H1 (cell line): ENCODE data around the gene GLS. TPM values are rescaled to one million over a fixed set of nuclear protein-coding genes. Genes with fewer than 3 reads are reported as not detected.

Experiments used
- CTCF ChIA-PET: fragments of 300-600 bp; sonication (Branson Sonifier 250); formaldehyde crosslinking; loops from one replicate; lab custom pipeline; 2021; ENCODE audit not compliant: partially characterized antibody; lab: Charles Lee
- POLR2A ChIA-PET: fragments of 300-600 bp; sonication (Branson Sonifier 250); formaldehyde crosslinking; loops from one replicate; lab custom pipeline; 2021; ENCODE audit warnings: inconsistent platforms; ENCODE audit not compliant: partially characterized antibody; lab: Charles Lee
- DNase-seq, 2 experiments: peaks; one replicate each; pipeline versions ENCODE4 v3.0.0 to v3.0.0-alpha.2; 2010 to 2022; ENCODE audit warnings: low spot score in 2 of 2, low read depth in 1 of 2, mixed read lengths in 1 of 2
- FAIRE-seq: peaks from 2 replicates; lab custom pipeline; 2011; peaks lifted over from hg19 to GRCh38; lab: Jason Lieb, UNC
- H2AFZ ChIP-seq: 2 replicates; pipeline ENCODE4 v1.8.1; 2012; ENCODE audit warnings: low read length, inconsistent platforms
- H2AK5ac ChIP-seq: 2 replicates; pipeline ENCODE4 v1.6.1; 2013; ENCODE audit warnings: low read depth, low read length
- H2BK120ac ChIP-seq: replicated peaks from 2 replicates; pipeline ENCODE3; 2013; ENCODE audit warnings: low read depth, low read length, inconsistent platforms
- H2BK12ac ChIP-seq: 2 replicates; pipeline ENCODE4 v1.6.1; 2013; ENCODE audit warnings: low read depth, low read length
- H2BK15ac ChIP-seq: 2 replicates; pipeline ENCODE4 v1.6.1; 2013; ENCODE audit warnings: low read length
- H2BK20ac ChIP-seq: 2 replicates; pipeline ENCODE4 v1.6.1; 2013; ENCODE audit warnings: low read length
- H2BK5ac ChIP-seq: 2 replicates; pipeline ENCODE4 v1.6.1; 2013; ENCODE audit warnings: low read depth, low read length
- H3K14ac ChIP-seq: 2 replicates; pipeline ENCODE4 v1.6.1; 2013; ENCODE audit warnings: inconsistent platforms; ENCODE audit not compliant: insufficient read length
- H3K18ac ChIP-seq: 2 replicates; pipeline ENCODE4 v1.6.1; 2013; ENCODE audit warnings: low read length; ENCODE audit errors: extremely low read depth
- H3K23ac ChIP-seq: 2 replicates; pipeline ENCODE4 v1.6.1; 2013; ENCODE audit warnings: inconsistent platforms; ENCODE audit not compliant: insufficient read length
- H3K23me2 ChIP-seq: 2 replicates; pipeline ENCODE4 v1.6.1; 2013; ENCODE audit warnings: low read depth, low read length
- H3K27ac ChIP-seq: 2 replicates; pipeline ENCODE4 v1.6.1; 2011; ENCODE audit warnings: low read depth, low read length, inconsistent platforms
- H3K27me3 ChIP-seq, 4 experiments: replicated peaks in 1 of 4; 1 replicate in 1 of 4; 2 replicates in 3 of 4; pipeline versions ENCODE4 v1.6.1 to v1.8.1; 2011 to 2013; ENCODE audit warnings: low read length in 3 of 4, mild to moderate bottlenecking in 3 of 4, inconsistent platforms in 2 of 4, mixed read lengths in 2 of 4, moderate library complexity in 1 of 4; ENCODE audit not compliant: control insufficient read depth in 3 of 4, insufficient read depth in 3 of 4; ENCODE audit errors: extremely low read depth in 1 of 4
- H3K36me3 ChIP-seq, 4 experiments: 2 replicates each; pipeline versions ENCODE4 v1.6.1 to v1.8.1; 2011 to 2013; ENCODE audit warnings: mild to moderate bottlenecking in 4 of 4, low read length in 3 of 4, moderate library complexity in 2 of 4, control low read depth in 1 of 4, inconsistent platforms in 1 of 4; ENCODE audit not compliant: insufficient read depth in 4 of 4, control insufficient read depth in 2 of 4
- H3K4ac ChIP-seq: replicated peaks from 2 replicates; pipeline ENCODE3; 2013; ENCODE audit warnings: low read length, low read depth, mixed read lengths, inconsistent platforms; ENCODE audit not compliant: insufficient read length
- H3K4me1 ChIP-seq, 4 experiments: replicated peaks in 1 of 4; 1 replicate in 1 of 4; 2 replicates in 3 of 4; pipeline versions ENCODE4 v1.6.1 to v1.8.1; 2011 to 2013; ENCODE audit warnings: low read length in 3 of 4, inconsistent platforms in 2 of 4, mixed read lengths in 1 of 4; ENCODE audit not compliant: insufficient read depth in 4 of 4, control insufficient read depth in 3 of 4
- H3K4me2 ChIP-seq, 2 experiments: 2 replicates each; pipeline versions ENCODE4 v1.6.1 to v1.8.1; 2011 to 2013; ENCODE audit warnings: low read depth in 2 of 2, low read length in 2 of 2, control low read depth in 1 of 2, inconsistent platforms in 1 of 2, mild to moderate bottlenecking in 1 of 2; ENCODE audit not compliant: insufficient read depth in 1 of 2
- H3K4me3 ChIP-seq, 4 experiments: fragments of 200-600, 300-600 bp in 1 of 4; sonication (generic), shearing (Covaris generic), sonication (Bioruptor Twin) in 1 of 4; 2 replicates each; pipeline versions ENCODE4 v1.5.1 to v1.8.1; 2011 to 2016; ENCODE audit warnings: low read length in 4 of 4, low read depth in 3 of 4, control low read depth in 2 of 4, inconsistent platforms in 2 of 4, mild to moderate bottlenecking in 2 of 4, mixed read lengths in 1 of 4, moderate library complexity in 1 of 4; ENCODE audit not compliant: insufficient read depth in 2 of 4; ENCODE audit errors: extremely low read depth in 1 of 4
- H3K56ac ChIP-seq: replicated peaks from 2 replicates; pipeline ENCODE3; 2013; ENCODE audit warnings: low read depth, mild to moderate bottlenecking, mixed read lengths, low read length, inconsistent platforms; ENCODE audit not compliant: insufficient read length
- H3K79me1 ChIP-seq: 2 replicates; pipeline ENCODE4 v1.6.1; 2013; ENCODE audit warnings: low read depth, low read length, control low read depth
- H3K79me2 ChIP-seq, 2 experiments: 2 replicates each; pipeline versions ENCODE4 v1.6.1 to v1.8.1; 2012 to 2013; ENCODE audit warnings: low read length in 2 of 2, mild to moderate bottlenecking in 2 of 2, inconsistent platforms in 1 of 2; ENCODE audit not compliant: insufficient read depth in 2 of 2, control insufficient read depth in 1 of 2
- H3K9ac ChIP-seq, 4 experiments: replicated peaks in 1 of 4; 1 replicate in 1 of 4; 2 replicates in 3 of 4; pipeline versions ENCODE4 v1.6.1 to v1.8.1; 2011 to 2013; ENCODE audit warnings: low read depth in 3 of 4, low read length in 3 of 4, control low read depth in 2 of 4, mild to moderate bottlenecking in 2 of 4, moderate library complexity in 2 of 4, inconsistent platforms in 1 of 4; ENCODE audit errors: extremely low read depth in 1 of 4
- H3K9me3 ChIP-seq, 2 experiments: 2 replicates each; pipeline versions ENCODE4 v1.6.1 to v1.8.1; 2012 to 2013; ENCODE audit warnings: mild to moderate bottlenecking in 2 of 2, moderate library complexity in 2 of 2, control low read depth in 1 of 2, inconsistent platforms in 1 of 2, low read depth in 1 of 2, low read length in 1 of 2, mixed read lengths in 1 of 2; ENCODE audit not compliant: insufficient read depth in 2 of 2
- H4K20me1 ChIP-seq, 2 experiments: replicated peaks in 1 of 2; 2 replicates each; pipeline versions ENCODE3 to v1.8.1; 2011 to 2013; ENCODE audit warnings: inconsistent platforms in 2 of 2, low read length in 2 of 2, mild to moderate bottlenecking in 1 of 2; ENCODE audit not compliant: insufficient read depth in 2 of 2, control insufficient read depth in 1 of 2
- H4K5ac ChIP-seq: 2 replicates; pipeline ENCODE4 v1.6.1; 2013; ENCODE audit warnings: low read length, low read depth, mixed read lengths, inconsistent platforms; ENCODE audit not compliant: insufficient read length
- H4K8ac ChIP-seq: 2 replicates; pipeline ENCODE4 v1.8.0; 2013; ENCODE audit warnings: mild to moderate bottlenecking, moderate library complexity, low read length, inconsistent platforms; ENCODE audit not compliant: insufficient read depth; ENCODE audit errors: extremely low read depth
- H4K91ac ChIP-seq: replicated peaks from 2 replicates; pipeline ENCODE3; 2013; ENCODE audit warnings: low read length, mixed read lengths, inconsistent platforms; ENCODE audit not compliant: insufficient read length
- BACH1 ChIP-seq: IDR thresholded peaks from 2 replicates; pipeline ENCODE4 v1.6.1; 2012; ENCODE audit warnings: low read length, improper control_type of control experiment
- BRCA1 ChIP-seq: IDR thresholded peaks from 2 replicates; pipeline ENCODE4 v1.6.1; 2012; ENCODE audit warnings: low read depth, low read length, improper control_type of control experiment
- EP300 ChIP-seq, 2 experiments: IDR thresholded peaks; 1 replicate in 1 of 2; 2 replicates in 1 of 2; pipeline ENCODE4 v1.6.1; 2011 to 2012; ENCODE audit warnings: low read depth in 2 of 2, low read length in 2 of 2, mild to moderate bottlenecking in 2 of 2, borderline replicate concordance in 1 of 2, inconsistent platforms in 1 of 2, moderate library complexity in 1 of 2
- HDAC2 ChIP-seq, 2 experiments: fragments of 300-600 bp in 1 of 2; sonication (generic) in 1 of 2; IDR thresholded peaks; 2 replicates each; pipeline ENCODE4 v1.6.1; 2011 to 2012; ENCODE audit warnings: low read depth in 2 of 2, low read length in 2 of 2, mild to moderate bottlenecking in 2 of 2, moderate library complexity in 2 of 2, borderline replicate concordance in 1 of 2, inconsistent platforms in 1 of 2
- KDM1A ChIP-seq: fragments of 200-600, 300-600 bp; sonication (generic); IDR thresholded peaks from 2 replicates; pipeline ENCODE4 v1.7.1; 2016; ENCODE audit warnings: mild to moderate bottlenecking, low read length, borderline replicate concordance
- KDM5A ChIP-seq: fragments of 200-600 bp; IDR thresholded peaks from 2 replicates; pipeline ENCODE4 v1.7.1; 2012; ENCODE audit warnings: mild to moderate bottlenecking, low read length, inconsistent platforms, mixed read lengths
- MAFK ChIP-seq: IDR thresholded peaks from 2 replicates; pipeline ENCODE4 v1.6.1; 2012; ENCODE audit warnings: low read depth, mild to moderate bottlenecking, improper control_type of control experiment, low read length
- NRF1 ChIP-seq: IDR thresholded peaks from 2 replicates; pipeline ENCODE4 v1.6.1; 2011; ENCODE audit warnings: mild to moderate bottlenecking, low read depth, low read length, improper control_type of control experiment
- RAD21 ChIP-seq, 2 experiments: IDR thresholded peaks in 1 of 2; conservative IDR thresholded peaks in 1 of 2; 2 replicates each; pipeline ENCODE4 v1.6.1; 2011; ENCODE audit warnings: low read depth in 2 of 2, low read length in 2 of 2, improper control_type of control experiment in 1 of 2, inconsistent platforms in 1 of 2, mild to moderate bottlenecking in 1 of 2, moderate library complexity in 1 of 2
- RBBP5 ChIP-seq: IDR thresholded peaks from 2 replicates; pipeline ENCODE4 v1.7.1; 2012; ENCODE audit warnings: low read depth, mild to moderate bottlenecking, inconsistent platforms, low read length, moderate library complexity, borderline replicate concordance
- SRF ChIP-seq: IDR thresholded peaks from 2 replicates; pipeline ENCODE4 v1.6.1; 2011; ENCODE audit warnings: mild to moderate bottlenecking, low read depth, low read length, moderate library complexity
- TAF7 ChIP-seq: optimal IDR thresholded peaks from 2 replicates; pipeline ENCODE3; 2011; ENCODE audit warnings: low read depth, mild to moderate bottlenecking, inconsistent platforms, low read length, moderate library complexity, borderline replicate concordance
- WGBS, 2 experiments: shearing (Covaris generic) in 1 of 2; methylation state at CpG; one replicate each; pipeline versions ENCODE4 v1.1.6 to v1.1.7; 2013 to 2015; ENCODE audit warnings: low lambda C conversion rate in 2 of 2, mixed read lengths in 2 of 2, inconsistent platforms in 1 of 2, low coverage in 1 of 2, missing lambda C conversion rate in 1 of 2; ENCODE audit not compliant: insufficient replicate concordance in 2 of 2, insufficient coverage in 1 of 2, insufficient read length in 1 of 2; ENCODE audit errors: extremely low coverage in 1 of 2, missing lambda C conversion rate in 1 of 2; 5-methylcytosine and 5-hydroxymethylcytosine counted together
- polyA plus RNA-seq, 7 experiments: library from polyadenylated mRNA; depleted of rRNA in 3 of 7; stranded (reverse) in 5 of 7; unstranded in 2 of 7; fragments of >200 nt in 5 of 7; fragments of 200-250 nt in 2 of 7; gene quantifications; 1 replicate in 5 of 7; 2 replicates in 1 of 7; 4 replicates in 1 of 7; pipeline versions ENCODE4 v1.2.1 to v1.2.3, GENCODE V29; 2011 to 2013; ENCODE audit warnings: missing spikeins in 2 of 7, mixed read lengths in 2 of 7
- total RNA-seq: library from RNA; stranded (reverse); fragmentation: NEBNext Ultra II Directional; extraction: Animal tissue kit (Norgen Biotek cat#: 25700); gene quantifications from 2 replicates; pipeline ENCODE4 v1.2.1, GENCODE V29; 2021
- TF ChIP-seq, protein P1 (sequence below): IDR thresholded peaks from 2 replicates; pipeline ENCODE4 v1.6.1; 2012; ENCODE audit warnings: inconsistent platforms

GLS gene
- total and polyA plus RNA-seq, 2 of the 8 experiments (the other 6 are each of a cell fraction or from before 2014, with no cell fraction given), result 15.7 to 89.8 TPM

DNA sequence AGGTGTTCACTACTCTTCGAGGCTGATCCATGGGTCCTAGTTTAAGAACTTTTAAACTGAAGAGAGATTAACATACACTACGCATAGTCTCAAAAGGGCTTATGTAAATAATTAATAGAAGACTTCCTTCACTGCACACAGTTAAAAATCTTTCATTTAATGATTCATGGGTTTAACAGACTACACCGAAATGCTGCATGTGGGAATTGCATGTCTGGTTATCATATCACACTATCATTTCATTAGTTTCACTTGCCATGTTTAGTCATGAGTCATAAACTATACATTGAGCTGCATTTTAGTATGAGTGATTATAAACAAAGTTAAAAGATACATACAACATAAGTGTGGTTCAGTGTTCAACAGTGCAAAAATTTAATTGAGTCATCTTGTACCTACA is 31.2 kb downstream of the GLS start:
- Histone ChIP-seq H4K20me1 (no peaks in the 10 kb centered on the region), H4K8ac (no peak overlapping the region), H3K56ac (no peak overlapping the region), H3K14ac (no peak overlapping the region), H4K5ac (no peak overlapping the region), H3K79me1 (no peaks in the 10 kb centered on the region), H3K23me2 (no peaks in the 10 kb centered on the region), H3K23ac (no peak overlapping the region), H2AK5ac (no peak overlapping the region), H4K91ac (no peak overlapping the region), H3K36me3 (peaks cover 0 to 37% (median 9%) of the 10 kb centered on the region in 4 experiments; a peak in 4 of 8 replicates), H3K27me3 (no peaks in the 10 kb centered on the region), H3K9ac (no peak overlapping the region), H3K9me3 (no peaks in the 10 kb centered on the region), H3K79me2 (no peaks in the 10 kb centered on the region), H2BK12ac (no peak overlapping the region), H2BK5ac (no peak overlapping the region), H3K4me3 (no peak overlapping the region), H2BK20ac (no peak overlapping the region), H3K27ac (no peak overlapping the region), H3K4me2 (no peak overlapping the region), H2BK120ac (no peak overlapping the region), H2AFZ (no peak overlapping the region), H3K4ac (no peak overlapping the region), H3K18ac (no peak overlapping the region), H3K4me1 (no peaks in the 10 kb centered on the region), H2BK15ac (no peak overlapping the region)
- DNase-seq (no peak), FAIRE-seq (no peak)
- WGBS, 2 experiments, result 96% methylated on average over 3 of the region's 3 CpGs; no CpG with 5 or more reads in 1 of the 2 experiments
- POLR2A ChIA-PET, result interaction anchor here (2.2 kb wide), 1 partner anchor 30 kb away, joined by 4 read pairs; no protein-coding TSS in a partner anchor
- CTCF ChIA-PET, result no interaction called here
- TF ChIP-seq BACH1 (no peak), BRCA1 (no peak), NRF1 (no peak), KDM1A (no peak), EP300 (IDR thresholded peaks at IDR 0.05; ENCODE audit: borderline replicate concordance in 1 of 2, low read depth in 2 of 2, low read length in 2 of 2) (no peak), KDM5A (no peak), MAFK (no peak), HDAC2 (IDR thresholded peaks at IDR 0.05; ENCODE audit: borderline replicate concordance in 1 of 2, low read depth in 2 of 2, low read length in 2 of 2) (no peak), SRF (no peak), RAD21 (IDR thresholded peaks at IDR 0.05 in 1 of 2, conservative IDR thresholded peaks at IDR 0.05 in 1 of 2; ENCODE audit: low read depth in 2 of 2, low read length in 2 of 2) (no peak), TAF7 (no peak), RBBP5 (no peak)
- TF ChIP-seq, protein P1, sequence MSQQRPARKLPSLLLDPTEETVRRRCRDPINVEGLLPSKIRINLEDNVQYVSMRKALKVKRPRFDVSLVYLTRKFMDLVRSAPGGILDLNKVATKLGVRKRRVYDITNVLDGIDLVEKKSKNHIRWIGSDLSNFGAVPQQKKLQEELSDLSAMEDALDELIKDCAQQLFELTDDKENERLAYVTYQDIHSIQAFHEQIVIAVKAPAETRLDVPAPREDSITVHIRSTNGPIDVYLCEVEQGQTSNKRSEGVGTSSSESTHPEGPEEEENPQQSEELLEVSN, result no peak
